A549 (cell line): Measurements from ENCODE around the gene ZNF697. TPM values are rescaled to one million over a fixed set of nuclear protein-coding genes. Genes with fewer than 3 reads are reported as not detected.

ENCODE experiments used
- ATAC-seq, 2 experiments: fragments of 200-7000 bp in 1 of 2; fragments of >200 bp in 1 of 2; cut with Nextera tagmentation in 1 of 2; cut with Tn5 transposase in 1 of 2; 3 replicates each; pipeline versions ENCODE4 v1.8.0 to v1.9.1; 2018 to 2020; ENCODE audit warnings: mild to moderate bottlenecking in 1 of 2, moderate library complexity in 1 of 2
- CTCF ChIA-PET: fragments of 300-600 bp; sonication (Branson Sonifier 250); formaldehyde crosslinking; extraction: SDS; loops from one replicate; lab custom pipeline; 2021; ENCODE audit warnings: antibody characterized with exemption, inconsistent platforms; lab: Yijun Ruan, JAX
- POLR2A ChIA-PET: fragments of 350-600 bp; formaldehyde crosslinking; extraction: SDS; loops from one replicate; lab custom pipeline; 2021; ENCODE audit warnings: antibody characterized with exemption, inconsistent platforms; lab: Yijun Ruan, JAX
- DNase-seq, 2 experiments: peaks; one replicate each; pipeline versions ENCODE4 v3.0.0 to v3.0.0-alpha.2; 2011 to 2016; ENCODE audit warnings: low read depth in 1 of 2, low spot score in 1 of 2
- FAIRE-seq: peaks from 2 replicates; lab custom pipeline; 2011; peaks lifted over from hg19 to GRCh38; lab: Jason Lieb, UNC
- H3K27ac ChIP-seq, 2 experiments: fragments of >200 bp; sonication (Bioruptor Twin); formaldehyde crosslinking; 3 replicates each; pipeline ENCODE4 v1.5.1; 2016 to 2017
- H3K4me1 ChIP-seq: fragments of >200 bp; sonication (Bioruptor Twin); formaldehyde crosslinking; 3 replicates; pipeline ENCODE4 v1.6.1; 2016
- H3K4me2 ChIP-seq: fragments of >200 bp; sonication (Bioruptor Twin); formaldehyde crosslinking; 3 replicates; pipeline ENCODE4 v1.6.1; 2016
- H3K4me3 ChIP-seq: fragments of >200 bp; sonication (Bioruptor Twin); formaldehyde crosslinking; 3 replicates; pipeline ENCODE4 v1.5.1; 2016
- H3K9me3 ChIP-seq: fragments of >200 bp; sonication (Bioruptor Twin); formaldehyde crosslinking; 3 replicates; pipeline ENCODE4 v1.6.1; 2016
- ATOH8 ChIP-seq: fragments of 250-450 bp; sonication (Bioruptor Pico); IDR thresholded peaks from 2 replicates; pipeline ENCODE4 v1.5.0; 2020; ENCODE audit warnings: low read depth, mild to moderate bottlenecking, moderate library complexity
- CBX2 ChIP-seq: fragments of 200-600 bp; sonication (generic); IDR thresholded peaks from 2 replicates; pipeline ENCODE4 v1.6.1; 2016; ENCODE audit warnings: low read depth, mild to moderate bottlenecking, borderline replicate concordance
- CEBPB ChIP-seq, 2 experiments: fragments of >200 bp in 1 of 2; sonication (Bioruptor Twin) in 1 of 2; formaldehyde crosslinking in 1 of 2; IDR thresholded peaks; 2 replicates each; pipeline ENCODE4 v1.6.1; 2012 to 2016
- CHD4 ChIP-seq: fragments of 200-600 bp; sonication (generic); IDR thresholded peaks from 2 replicates; pipeline ENCODE4 v1.6.1; 2016; ENCODE audit warnings: antibody characterized with exemption, mild to moderate bottlenecking, borderline replicate concordance
- CTCF ChIP-seq: fragments of >200 bp; sonication (Bioruptor Twin); formaldehyde crosslinking; IDR thresholded peaks from 3 replicates; pipeline ENCODE4 v1.5.1; 2016
- E2F6 ChIP-seq: IDR thresholded peaks from 2 replicates; pipeline ENCODE4 v1.6.1; 2012; ENCODE audit warnings: low read depth, borderline replicate concordance
- EHF ChIP-seq: fragments of 250-450 bp; sonication (Bioruptor Pico); IDR thresholded peaks from 2 replicates; pipeline ENCODE4 v1.5.0; 2020; ENCODE audit warnings: mild to moderate bottlenecking
- FOSB ChIP-seq: fragments of 250-450 bp; sonication (Bioruptor Pico); IDR thresholded peaks from 2 replicates; pipeline ENCODE4 v1.5.0; 2020; ENCODE audit warnings: mild to moderate bottlenecking, moderate library complexity
- HES2 ChIP-seq: fragments of >200 bp; sonication (Bioruptor Twin); formaldehyde crosslinking; IDR thresholded peaks from 2 replicates; pipeline ENCODE4 v1.6.1; 2016
- HEYL ChIP-seq: fragments of 250-450 bp; sonication (Bioruptor Pico); IDR thresholded peaks from 2 replicates; pipeline ENCODE4 v1.8.0; 2021; ENCODE audit warnings: mild to moderate bottlenecking, moderate library complexity
- JUN ChIP-seq, 2 experiments: fragments of >200 bp; sonication (Bioruptor Twin); formaldehyde crosslinking; IDR thresholded peaks; 2 replicates in 1 of 2; 3 replicates in 1 of 2; pipeline ENCODE4 v1.6.1; 2016 to 2017
- JUNB ChIP-seq: fragments of >200 bp; sonication (Bioruptor Twin); formaldehyde crosslinking; IDR thresholded peaks from 2 replicates; pipeline ENCODE4 v1.6.1; 2016
- MAFK ChIP-seq: fragments of 450-650 bp; IDR thresholded peaks from 2 replicates; pipeline ENCODE4 v1.6.1; 2014; ENCODE audit not compliant: partially characterized antibody
- MAX ChIP-seq: IDR thresholded peaks from 2 replicates; pipeline ENCODE4 v1.6.1; 2012
- NPAS2 ChIP-seq: fragments of 250-450 bp; sonication (Bioruptor Pico); IDR thresholded peaks from 2 replicates; pipeline ENCODE4 v1.8.0; 2022; ENCODE audit warnings: mild to moderate bottlenecking, moderate library complexity, borderline replicate concordance
- NR3C1 ChIP-seq: fragments of >200 bp; sonication (Bioruptor Twin); formaldehyde crosslinking; IDR thresholded peaks from 3 replicates; pipeline ENCODE4 v1.6.1; 2017
- RAD21 ChIP-seq, 2 experiments: fragments of >200 bp in 1 of 2; sonication (Bioruptor Twin) in 1 of 2; formaldehyde crosslinking in 1 of 2; IDR thresholded peaks in 1 of 2; conservative IDR thresholded peaks in 1 of 2; 2 replicates in 1 of 2; 3 replicates in 1 of 2; pipeline ENCODE4 v1.6.1; 2012 to 2018; ENCODE audit warnings: inconsistent platforms in 1 of 2
- RARB ChIP-seq: fragments of 250-450 bp; sonication (Bioruptor Pico); IDR thresholded peaks from 2 replicates; pipeline ENCODE4 v1.8.0; 2021; ENCODE audit warnings: mild to moderate bottlenecking, moderate library complexity
- SMC3 ChIP-seq: fragments of >200 bp; sonication (Bioruptor Twin); formaldehyde crosslinking; IDR thresholded peaks from 3 replicates; pipeline ENCODE4 v1.6.1; 2018; ENCODE audit warnings: inconsistent platforms
- SREBF2 ChIP-seq: fragments of 450-650 bp; IDR thresholded peaks from 2 replicates; pipeline ENCODE4 v1.6.1; 2014; ENCODE audit warnings: mild to moderate bottlenecking, moderate library complexity
- TFCP2L1 ChIP-seq: fragments of 250-450 bp; sonication (Bioruptor Pico); IDR thresholded peaks from 2 replicates; pipeline ENCODE4 v1.5.0; 2021; ENCODE audit warnings: mild to moderate bottlenecking
- USF2 ChIP-seq: fragments of 450-650 bp; IDR thresholded peaks from 2 replicates; pipeline ENCODE4 v1.6.1; 2014; ENCODE audit warnings: antibody characterized with exemption
- ZFP36 ChIP-seq: fragments of 450-650 bp; IDR thresholded peaks from 2 replicates; pipeline ENCODE4 v1.6.1; 2014; ENCODE audit warnings: borderline replicate concordance; ENCODE audit not compliant: partially characterized antibody
- ZNF302 ChIP-seq: fragments of 250-450 bp; sonication (Bioruptor Pico); IDR thresholded peaks from 2 replicates; pipeline ENCODE4 v1.9.0; 2021; ENCODE audit warnings: inconsistent platforms, mild to moderate bottlenecking, moderate library complexity
- WGBS: methylation state at CpG from one replicate; pipeline ENCODE4 v1.1.6; 2017; ENCODE audit errors: missing lambda C conversion rate; 5-methylcytosine and 5-hydroxymethylcytosine counted together
- polyA plus RNA-seq, 4 experiments: library from polyadenylated mRNA; depleted of rRNA in 3 of 4; stranded (reverse); fragments of >200 nt; fragmentation: RNase III in 1 of 4; extraction: RNeasy Plus Mini Kit Qiagen cat#74134 plus additional on column Dnase treatment in 1 of 4; gene quantifications; 2 replicates in 3 of 4; 3 replicates in 1 of 4; pipeline ENCODE4 v1.2.3, GENCODE V29; 2011 to 2017

Gene ZNF697
- polyA plus RNA-seq, 2 of the 4 experiments (the other 2 are of a cell fraction), result 2.2 to 2.6 TPM

GRCh38 chr1:119679223-119679622, 31.2 kb upstream of the ZNF697 start (continued):
- TF ChIP-seq HES2 (no peak), ZNF302 (CRISPR knock-in tag) (no peak), ZFP36 (no peak), TFCP2L1 (CRISPR knock-in tag) (no peak), CTCF (no peak), SREBF2 (no peak), JUNB (no peak), MAFK (no peak)

GRCh38 chr1:119676571-119677206, 28.6 kb upstream of the ZNF697 start:
- TF ChIP-seq HEYL (CRISPR knock-in tag) (no peak), CHD4 (no peak), FOSB (CRISPR knock-in tag) (no peak), SREBF2 (no peak)
- no peak for ATAC-seq

GRCh38 chr1:119675349-119676345, 27.6 kb upstream of the ZNF697 start:
- Histone ChIP-seq H3K9me3 (no peaks in the 10 kb centered on the region), H3K4me1 (no peaks in the 10 kb centered on the region), H3K4me3 (peak overlapping the region; percentile 31; the same call in 2 of the 3 replicates), H3K27ac (peak overlapping the region in 1 of 2 experiments; percentile 66; a peak in 2 of 6 replicates), H3K4me2 (peak overlapping the region; percentile 73)
- no peak for FAIRE-seq
- POLR2A ChIA-PET, result no interaction called here
- CTCF ChIA-PET, result interaction anchor here (0.6 to 11.6 kb wide), 33 partner anchors 8 to 308 kb away, joined by 3 to 177 read pairs (median 4); partner anchors contain the start of genes PHGDH and ZNF697
- DNase-seq, result peak; percentile 58 to 73
- WGBS, result 24% methylated on average over 14 of the region's 16 CpGs
- peak; percentile 92 to 95 for ATAC-seq
- TF ChIP-seq CTCF (peak; percentile 79), JUN (IDR thresholded peaks at IDR 0.05) (no peak), HEYL (CRISPR knock-in tag) (no peak), E2F6 (no peak), RARB (no peak), NPAS2 (no peak), SMC3 (peak; percentile 78), EHF (CRISPR knock-in tag) (no peak), RAD21 (conservative IDR thresholded peaks at IDR 0.05 in 1 of 2, IDR thresholded peaks at IDR 0.05 in 1 of 2) (peak; percentile 57 to 64; a peak in 4 of 5 replicates), CBX2 (no peak), USF2 (no peak), ATOH8 (CRISPR knock-in tag) (no peak), NR3C1 (no peak), MAX (no peak), CEBPB (IDR thresholded peaks at IDR 0.05) (no peak)

More at GRCh38 chr1:119676571-119677206, 28.6 kb upstream of the ZNF697 start:
- Histone ChIP-seq H3K4me1 (no peaks in the 10 kb centered on the region), H3K4me2 (no peak overlapping the region), H3K27ac (no peak overlapping the region), H3K4me3 (no peak overlapping the region), H3K9me3 (no peaks in the 10 kb centered on the region)
- no peak for DNase-seq
- ChIA-PET POLR2A (no interaction called here), CTCF (interaction anchor here (0.7 to 11.6 kb wide), 9 partner anchors 14 to 67 kb away, joined by 3 to 177 read pairs (median 16); partner anchors contain the start of gene ZNF697)
- no peak for FAIRE-seq
- 75% methylated on average over 8 of the region's 8 CpGs for WGBS
